Activated naive CD4-positive, alpha-beta T cell treated with anti-CD3 and anti-CD28 coated beads for 36 hours (primary cell): Measurements from ENCODE around the gene ZNF211. TPM values are rescaled to one million over a fixed set of nuclear protein-coding genes. Genes with fewer than 3 reads are reported as not detected.

Source experiments
- CTCF ChIA-PET: fragments of 350-600 bp; sonication (Branson Sonifier 250); formaldehyde crosslinking; loops from one replicate; lab custom pipeline; 2021; ENCODE audit warnings: antibody characterized with exemption; lab: Charles Lee
- DNase-seq: peaks from one replicate; pipeline ENCODE4 v3.0.0-alpha.2; 2020
- H3K27ac Mint-ChIP-seq: one replicate; pipeline ENCODE4 v1.8.0; 2021; ENCODE audit warnings: mild to moderate bottlenecking, mixed read lengths
- H3K27me3 Mint-ChIP-seq: one replicate; pipeline ENCODE4 v1.8.0; 2021; ENCODE audit warnings: low read depth, mixed read lengths
- H3K36me3 Mint-ChIP-seq: one replicate; pipeline ENCODE4 v1.8.0; 2021; ENCODE audit warnings: low read depth, mixed read lengths
- H3K4me1 Mint-ChIP-seq: one replicate; pipeline ENCODE4 v1.8.0; 2021; ENCODE audit warnings: low read depth, mixed read lengths
- H3K4me3 Mint-ChIP-seq: one replicate; pipeline ENCODE4 v1.8.0; 2021; ENCODE audit warnings: mild to moderate bottlenecking, moderate library complexity, mixed read lengths
- H3K9me3 Mint-ChIP-seq: one replicate; pipeline ENCODE4 v1.8.0; 2021; ENCODE audit warnings: mixed read lengths
- intact Hi-C: fragments of 100-400 bp; cut with micrococcal nuclease; formaldehyde crosslinking; loops from one replicate; pipeline ENCODE4 v1.15.1; 2023
- total RNA-seq, 2 experiments: library from RNA; stranded (reverse); gene quantifications; one replicate each; pipeline ENCODE4 v1.2.3, GENCODE V29; 2021

Gene ZNF211
- total RNA-seq, 2 experiments from 2014 or later: 5.2 to 5.7 TPM

- peaks cover 2% of the 10 kb centered on the region for H3K4me1 Mint-ChIP-seq
- no peak overlapping the region for H3K4me3 Mint-ChIP-seq
- H3K27ac Mint-ChIP-seq: no peak overlapping the region
- peaks cover 6% of the 10 kb centered on the region for H3K9me3 Mint-ChIP-seq
- CTCF ChIA-PET: interaction anchor here (0.9 kb wide), 1 partner anchor 11 kb away, joined by 3 read pairs; no protein-coding TSS in a partner anchor
- intact Hi-C loops: no loop called here
- H3K36me3 Mint-ChIP-seq: no peaks in the 10 kb centered on the region
- peaks cover 35% of the 10 kb centered on the region for H3K27me3 Mint-ChIP-seq
- DNase-seq: no peak
Measured at GRCh38 chr19:57665261-57665806, 32.4 kb downstream of the ZNF211 start.

GRCh38 chr19:57667228-57667627 is 34.3 kb downstream of the ZNF211 start:
- no peaks in the 10 kb centered on the region for H3K36me3 Mint-ChIP-seq
- intact Hi-C loops: no loop called here
- CTCF ChIA-PET: interaction anchor here (0.7 kb wide), 1 partner anchor 262 kb away, joined by 6 read pairs; no protein-coding TSS in a partner anchor
- no peak overlapping the region for H3K27ac Mint-ChIP-seq
- no peak for DNase-seq
- H3K9me3 Mint-ChIP-seq: peaks cover 8% of the 10 kb centered on the region
- no peak overlapping the region for H3K4me3 Mint-ChIP-seq
- peaks cover 42% of the 10 kb centered on the region for H3K27me3 Mint-ChIP-seq
- H3K4me1 Mint-ChIP-seq: peaks cover 2% of the 10 kb centered on the region

GRCh38 chr19:57668635-57669034 is 35.7 kb downstream of the ZNF211 start, which contains the start of gene ZSCAN4:
TSS of gene ZSCAN4 (plus strand) at chr19:57668935. CDS start at chr19:57676146, 7,211 bp downstream.
- no peaks in the 10 kb centered on the region for H3K36me3 Mint-ChIP-seq
- no peak within 1 kb of the TSS for H3K4me3 Mint-ChIP-seq

GRCh38 chr19:57671124-57671895 is 38.3 kb downstream of the ZNF211 start:
- Mint-ChIP-seq H3K36me3 (peaks cover under 1% of the 10 kb centered on the region), H3K9me3 (peaks cover 13% of the 10 kb centered on the region), H3K4me1 (no peaks in the 10 kb centered on the region), H3K4me3 (no peak overlapping the region), H3K27ac (no peak overlapping the region), H3K27me3 (peaks cover 23% of the 10 kb centered on the region)
- intact Hi-C loops: no loop called here
- CTCF ChIA-PET: no interaction called here
- DNase-seq: no peak

More at GRCh38 chr19:57668635-57669034, 35.7 kb downstream of the ZNF211 start, which contains the start of gene ZSCAN4:
- H3K9me3 Mint-ChIP-seq: peaks cover 8% of the 10 kb centered on the region
- H3K27ac Mint-ChIP-seq: no peak within 1 kb of the TSS
- DNase-seq: no peak
- H3K27me3 Mint-ChIP-seq: peaks cover 42% of the 10 kb centered on the region
- CTCF ChIA-PET: no interaction called here
- H3K4me1 Mint-ChIP-seq: peaks cover 2% of the 10 kb centered on the region
- intact Hi-C loops: no loop called here

- DNase-seq: no peak
- H3K4me1 Mint-ChIP-seq: no peaks in the 10 kb centered on the region
- CTCF ChIA-PET: no interaction called here
- peaks cover 3% of the 10 kb centered on the region for H3K36me3 Mint-ChIP-seq
- H3K4me3 Mint-ChIP-seq: no peak overlapping the region
- intact Hi-C loops: no loop called here
- H3K27ac Mint-ChIP-seq: no peak overlapping the region
- peaks cover 25% of the 10 kb centered on the region for H3K27me3 Mint-ChIP-seq
- peaks cover 12% of the 10 kb centered on the region for H3K9me3 Mint-ChIP-seq
Measured at GRCh38 chr19:57672466-57672865, 39.5 kb downstream of the ZNF211 start.

- H3K9me3 Mint-ChIP-seq: peaks cover 14% of the 10 kb centered on the region
- no peak for DNase-seq
- H3K27me3 Mint-ChIP-seq: peaks cover 13% of the 10 kb centered on the region
- H3K27ac Mint-ChIP-seq: no peak overlapping the region
- H3K4me3 Mint-ChIP-seq: no peak overlapping the region
- intact Hi-C loops: no loop called here
- H3K4me1 Mint-ChIP-seq: no peaks in the 10 kb centered on the region
- CTCF ChIA-PET: no interaction called here
- peaks cover 4% of the 10 kb centered on the region for H3K36me3 Mint-ChIP-seq
Measured at GRCh38 chr19:57675881-57676280, 42.9 kb downstream of the ZNF211 start.

GRCh38 chr19:57682226-57682766 is 49.3 kb downstream of the ZNF211 start:
- no peak for DNase-seq
- peak overlapping the region; percentile 94 for H3K4me3 Mint-ChIP-seq
- CTCF ChIA-PET: no interaction called here
- H3K4me1 Mint-ChIP-seq: peaks cover 32% of the 10 kb centered on the region
- H3K27ac Mint-ChIP-seq: peak overlapping the region; percentile 84
- no peaks in the 10 kb centered on the region for H3K27me3 Mint-ChIP-seq
- peaks cover 58% of the 10 kb centered on the region for H3K36me3 Mint-ChIP-seq
- intact Hi-C loops: loop anchor here (2.0 to 5.0 kb wide), 2 partner anchors 45 to 105 kb away; partner anchors contain the start of genes ZNF416 and ZNF671
- H3K9me3 Mint-ChIP-seq: peaks cover 57% of the 10 kb centered on the region

GRCh38 chr19:57686727-57687126 is 53.8 kb downstream of the ZNF211 start:
- Mint-ChIP-seq H3K4me1 (peaks cover 28% of the 10 kb centered on the region), H3K27ac (no peak overlapping the region), H3K4me3 (no peak overlapping the region), H3K27me3 (no peaks in the 10 kb centered on the region), H3K9me3 (peaks cover 78% of the 10 kb centered on the region), H3K36me3 (peaks cover 90% of the 10 kb centered on the region)
- no peak for DNase-seq
- CTCF ChIA-PET: no interaction called here
- intact Hi-C loops: no loop called here

GRCh38 chr19:57687363-57688010 is 54.5 kb downstream of the ZNF211 start:
- Mint-ChIP-seq H3K27ac (no peak overlapping the region), H3K4me1 (peaks cover 21% of the 10 kb centered on the region), H3K9me3 (peaks cover 78% of the 10 kb centered on the region), H3K4me3 (no peak overlapping the region), H3K27me3 (no peaks in the 10 kb centered on the region), H3K36me3 (peaks cover 89% of the 10 kb centered on the region)
- intact Hi-C loops: no loop called here
- no peak for DNase-seq
- CTCF ChIA-PET: no interaction called here

- Mint-ChIP-seq H3K36me3 (peaks cover 87% of the 10 kb centered on the region), H3K27me3 (no peaks in the 10 kb centered on the region), H3K4me3 (no peak overlapping the region), H3K27ac (no peak overlapping the region), H3K4me1 (peaks cover 14% of the 10 kb centered on the region), H3K9me3 (peaks cover 78% of the 10 kb centered on the region)
- CTCF ChIA-PET: no interaction called here
- no peak for DNase-seq
- intact Hi-C loops: no loop called here
Measured at GRCh38 chr19:57688011-57688763, 55.2 kb downstream of the ZNF211 start.

- Mint-ChIP-seq H3K4me1 (no peaks in the 10 kb centered on the region), H3K27me3 (no peaks in the 10 kb centered on the region), H3K36me3 (peaks cover 85% of the 10 kb centered on the region), H3K27ac (no peak overlapping the region), H3K4me3 (no peak overlapping the region), H3K9me3 (peaks cover 72% of the 10 kb centered on the region)
- intact Hi-C loops: no loop called here
- DNase-seq: no peak
- CTCF ChIA-PET: interaction anchor here (0.6 kb wide), 1 partner anchor 283 kb away, joined by 3 read pairs; no protein-coding TSS in a partner anchor
Measured at GRCh38 chr19:57689750-57690149, 56.8 kb downstream of the ZNF211 start.
